Amniotic epithelial cell (primary cell): ENCODE data around the gene NUB1.
A peak's percentile ranks its signal among the peaks of the same experiment; 100 is the strongest.
"Not testable (repeated sequence)": the region's sequence is repeated elsewhere in the genome, so short reads cannot be mapped to it uniquely, and the experiment has no call there.

Experiments
- DNase-seq: peaks from one replicate; pipeline ENCODE4 v3.0.0-alpha.2; 2010; ENCODE audit warnings: low read depth

Gene NUB1, protein sequence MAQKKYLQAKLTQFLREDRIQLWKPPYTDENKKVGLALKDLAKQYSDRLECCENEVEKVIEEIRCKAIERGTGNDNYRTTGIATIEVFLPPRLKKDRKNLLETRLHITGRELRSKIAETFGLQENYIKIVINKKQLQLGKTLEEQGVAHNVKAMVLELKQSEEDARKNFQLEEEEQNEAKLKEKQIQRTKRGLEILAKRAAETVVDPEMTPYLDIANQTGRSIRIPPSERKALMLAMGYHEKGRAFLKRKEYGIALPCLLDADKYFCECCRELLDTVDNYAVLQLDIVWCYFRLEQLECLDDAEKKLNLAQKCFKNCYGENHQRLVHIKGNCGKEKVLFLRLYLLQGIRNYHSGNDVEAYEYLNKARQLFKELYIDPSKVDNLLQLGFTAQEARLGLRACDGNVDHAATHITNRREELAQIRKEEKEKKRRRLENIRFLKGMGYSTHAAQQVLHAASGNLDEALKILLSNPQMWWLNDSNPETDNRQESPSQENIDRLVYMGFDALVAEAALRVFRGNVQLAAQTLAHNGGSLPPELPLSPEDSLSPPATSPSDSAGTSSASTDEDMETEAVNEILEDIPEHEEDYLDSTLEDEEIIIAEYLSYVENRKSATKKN

DNA sequence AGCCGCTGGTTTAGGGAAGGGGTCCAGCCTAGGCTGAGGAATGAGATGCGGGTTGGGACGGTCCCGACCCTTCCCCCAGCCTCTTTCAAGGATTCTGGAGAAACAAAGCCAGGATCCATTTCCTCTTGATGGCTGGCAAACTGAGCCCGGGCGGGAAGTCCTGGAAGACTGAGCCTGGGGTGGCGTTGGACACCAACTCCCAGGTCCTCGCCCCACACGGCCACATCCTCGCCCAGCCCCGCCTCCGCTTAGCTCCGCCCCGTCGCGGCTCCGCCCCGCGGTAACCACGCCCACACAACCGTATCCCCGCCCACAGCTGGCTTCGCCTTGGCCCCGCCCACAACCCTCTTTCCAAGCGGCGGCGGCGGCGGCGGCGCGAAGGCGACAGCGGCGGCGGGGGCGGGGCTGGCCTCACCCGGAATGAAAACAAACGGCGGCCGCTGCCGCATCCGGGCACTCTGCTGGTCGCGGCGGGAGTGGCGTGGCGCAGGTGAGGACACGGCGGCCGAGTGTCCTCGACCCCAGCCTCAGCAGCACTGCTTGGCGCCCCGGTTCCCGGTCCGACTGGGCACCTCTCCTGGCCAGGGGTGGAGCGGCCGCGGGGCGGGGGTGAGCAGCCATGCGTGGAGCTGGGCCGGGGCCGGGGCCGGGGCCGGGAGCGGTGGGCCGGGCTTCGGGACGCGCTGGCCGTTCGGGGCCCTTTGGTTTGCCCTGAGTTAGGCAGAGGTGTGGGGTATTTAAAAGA is at the start of gene NUB1:
Gene NUB1 (plus strand): TSS at position 456 of the 745 bp plus-strand sequence. CDS start 3,538 bp downstream, outside the sequence.
- DNase-seq, result peak; percentile 61

GRCh38 chr7:151292850-151293249 is 48.8 kb upstream of the NUB1 start:
- DNase-seq, result no peak

DNA sequence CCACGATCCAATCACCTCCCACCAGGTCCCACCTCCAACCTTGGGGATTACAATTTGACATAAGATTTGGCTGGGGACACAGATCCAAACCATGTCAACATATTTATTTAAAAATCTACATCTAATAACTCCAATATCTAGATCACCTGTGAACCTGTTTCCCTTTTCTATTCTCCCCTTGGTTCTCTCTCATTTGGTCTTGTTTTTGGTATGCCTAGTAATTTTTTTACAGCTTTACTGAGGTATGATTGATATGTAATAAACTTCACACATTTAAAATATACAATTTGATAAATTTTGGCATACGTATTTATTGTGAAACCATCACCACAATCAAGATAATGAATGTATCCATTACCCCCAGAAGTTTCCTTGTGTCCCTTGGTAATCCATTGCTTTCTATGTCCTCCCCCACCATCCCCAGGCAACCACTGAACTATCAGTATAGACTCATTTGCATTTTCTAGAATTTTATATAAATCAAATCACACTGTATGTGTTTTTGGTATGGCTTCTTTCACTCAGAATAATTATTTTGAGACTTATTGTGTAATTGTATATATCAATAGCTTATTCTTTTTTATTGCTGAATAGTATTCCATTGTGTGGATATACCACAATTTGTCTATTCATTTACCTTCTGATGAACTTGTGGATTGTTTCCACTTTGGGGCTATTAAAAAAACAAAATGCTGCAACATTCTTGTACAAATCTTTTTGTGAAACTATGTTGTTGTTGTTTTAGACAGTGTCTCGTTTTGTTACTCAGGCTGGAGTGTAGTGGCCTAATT is 45.2 kb upstream of the NUB1 start:
- no peak for DNase-seq

- no peak for DNase-seq
These were observed 42.8 kb upstream of the NUB1 start for GRCh38 chr7:151298765-151299164.

DNA sequence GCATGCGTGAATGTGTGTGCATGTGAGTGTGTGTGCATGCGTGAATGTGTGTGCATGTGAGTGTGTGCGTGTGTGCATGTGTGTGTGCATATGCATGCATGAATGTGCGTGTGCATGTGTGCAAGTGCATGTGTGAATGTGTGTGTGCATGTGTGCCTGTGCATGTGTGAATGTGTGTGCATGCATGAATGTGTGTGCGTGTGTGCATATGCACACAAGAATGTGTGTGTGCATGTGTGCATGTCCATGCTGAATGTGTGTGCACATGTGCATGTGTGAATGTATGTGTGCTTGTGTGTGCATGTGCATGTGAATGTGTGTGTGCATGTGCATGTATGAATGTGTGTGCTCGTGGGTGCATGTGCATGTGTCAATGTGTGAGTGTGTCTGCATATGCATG is 42.1 kb upstream of the NUB1 start:
- no peak for DNase-seq

- no peak for DNase-seq
These were observed 41.5 kb upstream of the NUB1 start for GRCh38 chr7:151299940-151300645.

DNA sequence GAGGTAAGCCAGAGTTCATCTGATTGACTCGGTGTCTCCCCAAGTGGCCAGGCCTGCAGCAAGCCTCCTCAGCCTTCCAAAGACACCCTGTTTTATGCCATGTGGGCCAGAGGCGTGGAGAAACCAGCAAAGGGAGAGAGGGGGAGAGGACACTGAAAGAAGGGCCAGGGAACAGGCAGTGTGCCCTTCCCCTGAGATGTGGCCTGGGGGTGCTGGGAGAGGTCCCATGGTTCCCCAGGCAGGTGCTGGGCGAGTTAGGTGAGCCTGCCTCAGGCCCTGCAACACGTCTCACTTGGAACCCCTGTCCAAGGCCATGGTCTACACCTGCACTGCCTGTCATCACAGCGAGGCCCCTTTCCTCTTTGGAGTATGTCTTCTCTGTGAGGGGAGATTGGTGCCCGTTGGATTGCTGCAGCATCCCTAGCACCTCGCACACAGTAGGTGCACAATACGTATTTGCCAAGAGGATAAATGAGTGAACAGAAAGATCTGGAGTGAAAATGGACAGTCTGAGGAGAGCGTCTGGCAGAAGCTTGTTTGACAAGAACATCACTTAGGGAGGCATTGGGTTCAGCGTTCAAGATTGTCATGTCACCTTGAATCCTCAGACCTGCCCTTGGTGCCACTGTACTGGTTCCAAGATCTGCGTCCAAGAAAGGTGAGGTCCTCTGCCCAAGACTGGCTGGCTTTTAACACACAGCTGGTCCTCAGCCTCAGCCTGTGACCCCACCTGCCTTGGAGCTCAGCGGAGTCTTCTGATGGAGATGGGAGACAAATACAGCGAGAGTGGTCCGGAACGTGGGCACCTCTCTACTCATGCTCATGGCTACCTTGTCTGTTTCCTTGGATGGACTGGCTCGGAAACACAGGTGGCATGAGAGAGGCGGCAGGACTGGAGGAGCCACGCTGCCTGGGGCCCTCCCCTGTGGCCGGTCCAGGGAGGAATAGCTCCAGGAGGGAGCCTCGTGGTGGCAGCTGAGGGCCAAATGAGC is 39.8 kb upstream of the NUB1 start:
- DNase-seq, result no peak

- not testable (repeated sequence) for DNase-seq
These were observed 37.4 kb upstream of the NUB1 start for GRCh38 chr7:151304251-151304650.

DNA sequence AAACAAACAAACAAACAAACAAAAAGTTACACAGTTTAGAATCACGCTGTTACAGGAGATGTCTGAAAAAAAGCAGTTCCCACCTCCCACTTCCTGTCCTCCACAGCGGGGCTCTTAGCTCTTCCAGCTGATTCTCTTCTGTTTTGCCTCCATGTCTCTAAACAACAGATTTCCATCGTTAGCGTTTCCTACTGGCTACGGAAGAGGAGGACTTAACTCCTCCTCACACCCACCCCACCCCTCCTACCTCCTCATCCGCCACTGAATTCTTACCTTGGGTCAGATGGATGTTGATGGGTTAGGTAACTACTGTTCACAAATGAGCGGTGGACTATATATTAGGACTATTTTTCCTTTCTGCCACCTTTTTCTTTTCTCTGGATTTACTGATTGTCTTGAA is 36.8 kb upstream of the NUB1 start:
- no peak for DNase-seq

- no peak for DNase-seq
These were observed 35.2 kb upstream of the NUB1 start for GRCh38 chr7:151306374-151306773.

DNA sequence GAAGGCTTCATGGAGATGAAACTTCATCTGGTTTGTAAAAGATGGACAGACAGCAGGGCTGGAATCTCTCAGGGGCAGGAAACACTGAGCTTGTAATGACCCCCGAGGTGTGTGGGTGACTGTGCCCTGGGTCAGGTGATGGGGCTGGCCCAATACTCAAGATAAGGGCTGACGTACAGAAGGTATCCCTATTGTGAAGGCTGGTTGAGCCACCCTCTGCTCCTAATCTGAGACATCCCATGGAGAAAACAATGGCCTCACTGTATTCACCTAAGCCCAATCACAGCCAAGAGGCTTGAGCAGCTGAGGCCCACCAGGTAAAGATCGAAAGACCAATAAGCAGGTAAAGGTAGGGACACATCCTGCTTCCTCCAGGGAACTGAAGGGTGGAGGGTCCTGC is 34.8 kb upstream of the NUB1 start:
- DNase-seq, result no peak

GRCh38 chr7:151307536-151307935 is 34.1 kb upstream of the NUB1 start:
- DNase-seq, result no peak

GRCh38 chr7:151308256-151308655 is 33.4 kb upstream of the NUB1 start:
- DNase-seq, result no peak

DNA sequence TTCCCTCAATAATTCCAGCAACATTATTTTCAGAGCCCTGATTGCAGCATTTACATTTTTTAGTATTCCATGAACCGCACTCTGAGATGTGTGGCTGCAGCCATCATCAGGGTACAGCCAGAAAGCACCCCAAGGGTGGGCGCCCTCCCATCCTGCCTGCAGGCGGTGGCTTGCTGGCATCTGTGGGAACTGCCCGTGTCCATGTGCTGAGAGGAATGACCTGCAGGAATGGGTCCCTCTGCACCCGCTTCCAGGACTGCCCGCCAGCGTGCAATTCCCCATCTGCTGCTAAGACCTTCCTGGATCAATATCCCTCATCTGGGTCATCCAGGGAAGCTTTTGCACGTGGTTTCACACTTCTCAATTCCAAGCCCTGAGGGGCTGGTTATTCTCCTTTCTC is 32.8 kb upstream of the NUB1 start:
- DNase-seq, result no peak

GRCh38 chr7:151309311-151309710 is 32.3 kb upstream of the NUB1 start:
- peak; percentile 91 for DNase-seq

DNA sequence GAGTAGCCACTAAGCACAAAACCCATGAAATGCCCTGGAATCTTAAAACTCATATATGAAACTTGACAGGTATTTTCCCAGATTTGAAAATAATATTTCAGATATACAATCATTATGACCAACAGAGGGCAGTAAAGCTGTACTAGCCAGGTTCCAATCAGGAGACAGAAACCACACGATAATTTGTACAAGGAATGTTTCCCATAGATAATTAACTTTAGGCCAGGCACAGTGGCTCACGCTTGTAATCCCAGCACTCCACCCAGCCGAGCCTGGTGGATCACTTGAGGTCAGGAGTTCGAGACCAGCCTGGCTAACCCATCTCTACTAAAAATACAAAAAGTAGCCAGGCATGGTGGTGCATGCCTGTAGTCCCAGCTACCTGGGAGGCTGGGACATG is 31.0 kb upstream of the NUB1 start:
- DNase-seq, result peak; percentile 53

GRCh38 chr7:151311294-151311864 is 30.2 kb upstream of the NUB1 start:
- no peak for DNase-seq

DNA sequence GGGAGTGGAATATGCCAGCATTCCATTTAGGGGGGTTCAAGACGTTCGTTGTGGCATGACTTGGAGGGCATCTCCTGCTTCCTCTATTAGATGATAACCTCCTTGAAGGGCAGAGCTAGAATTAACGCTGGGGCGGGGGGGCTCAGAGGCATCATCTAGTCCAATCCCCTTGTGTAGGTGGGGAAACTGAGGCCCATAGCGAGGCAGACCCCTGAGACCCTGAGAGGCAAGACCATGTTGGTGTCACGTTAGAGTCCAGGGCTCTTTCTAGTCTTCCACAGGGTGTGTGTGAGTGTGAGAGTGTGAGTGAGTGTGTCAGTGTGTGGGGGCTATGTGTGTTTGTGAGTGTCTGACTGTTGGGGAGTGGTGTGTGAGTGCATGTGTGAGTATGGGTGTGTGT is 29.3 kb upstream of the NUB1 start:
- DNase-seq, result no peak

- no peak for DNase-seq
These were observed 28.5 kb upstream of the NUB1 start for GRCh38 chr7:151312831-151313809.
